ENCODE results near the gene PPRC1. TPM values are rescaled to one million over a fixed set of nuclear protein-coding genes. Genes with fewer than 3 reads are reported as not detected.
A peak's percentile ranks its signal among the peaks of the same experiment; 100 is the strongest.

Gene PPRC1
- total RNA-seq (100 to 1,000 TPM; 105 to 106 TPM), polyA plus RNA-seq (20.7 TPM)

GRCh38 chr10:102132563-102133372, at the start of gene PPRC1:
Gene PPRC1 (plus strand): TSS chr10:102133040. CDS start chr10:102133069, 29 bp downstream.
- peak within 1 kb of the TSS; percentile 75 for H3K27ac ChIP-seq (ENCODE audit: low read depth, low read length)
- no peaks in the 10 kb centered on the region for H3K27me3 ChIP-seq (ENCODE audit: insufficient read depth, low read length, poor library complexity, severe bottlenecking)
- H3K4me3 ChIP-seq (ENCODE audit: low read length): peak within 1 kb of the TSS; percentile 91
- CTCF ChIA-PET: interaction anchor here (0.7 to 2.8 kb wide), 11 partner anchors 9 to 780 kb away, joined by 3 to 14 read pairs (median 4); partner anchors contain the start of gene NOLC1
- Mint-ChIP-seq H3K9me3 (no peaks in the 10 kb centered on the region), H3K27me3 (no peaks in the 10 kb centered on the region), H3K27ac (peak within 1 kb of the TSS; percentile 89 to 99 (median 96)), H3K4me1 (peaks cover 38 to 50% (median 40%) of the 10 kb centered on the region in 3 donors), H3K4me3 (peak within 1 kb of the TSS; percentile 92 to 100 (median 98)), H3K36me3 (peaks cover 0 to 18% (median 0%) of the 10 kb centered on the region in 3 donors)
- peak; percentile 94 to 98 (median 96) for DNase-seq
- H3K36me3 ChIP-seq (ENCODE audit: insufficient read depth, low read length): peaks cover 3% of the 10 kb centered on the region
- POLR2A ChIA-PET: interaction anchor here (0.6 to 1.4 kb wide), 5 partner anchors 14 to 314 kb away, joined by 3 to 4 read pairs (median 3); partner anchors contain the start of gene OGA
- no peaks in the 10 kb centered on the region for H3K9me3 ChIP-seq (ENCODE audit: low read length)
- peaks cover 30% of the 10 kb centered on the region for H3K4me1 ChIP-seq (ENCODE audit: insufficient read depth, low read length)

- peaks cover 0 to 2% of the 10 kb centered on the region in 2 donors for H3K27me3 Mint-ChIP-seq
- DNase-seq: no peak
- H3K27ac ChIP-seq (ENCODE audit: low read depth, low read length): no peak overlapping the region
- H3K9me3 Mint-ChIP-seq: no peaks in the 10 kb centered on the region
- no peaks in the 10 kb centered on the region for H3K27me3 ChIP-seq (ENCODE audit: insufficient read depth, low read length, poor library complexity, severe bottlenecking)
- POLR2A ChIA-PET: interaction anchor here (0.6 to 0.7 kb wide), 2 partner anchors 10 to 1284 kb away, joined by 4 to 6 read pairs; partner anchors contain the start of gene TAF5
- no peaks in the 10 kb centered on the region for H3K4me1 Mint-ChIP-seq
- no peak overlapping the region for H3K4me3 ChIP-seq (ENCODE audit: low read length)
- H3K9me3 ChIP-seq (ENCODE audit: low read length): no peaks in the 10 kb centered on the region
- no peaks in the 10 kb centered on the region for H3K36me3 Mint-ChIP-seq
- H3K36me3 ChIP-seq (ENCODE audit: insufficient read depth, low read length): no peaks in the 10 kb centered on the region
- no peak overlapping the region for H3K27ac Mint-ChIP-seq
- CTCF ChIA-PET: interaction anchor here (0.6 to 3.5 kb wide), 2 partner anchors 11 to 301 kb away, joined by 3 to 18 read pairs; no protein-coding TSS in a partner anchor
- H3K4me1 ChIP-seq (ENCODE audit: insufficient read depth, low read length): no peaks in the 10 kb centered on the region
- no peak overlapping the region for H3K4me3 Mint-ChIP-seq
These were observed 49.3 kb upstream of the PPRC1 start for GRCh38 chr10:102083541-102083940.

- Histone ChIP-seq H3K27ac (ENCODE audit: low read depth, low read length) (no peak overlapping the region), H3K4me3 (ENCODE audit: low read length) (no peak overlapping the region), H3K36me3 (ENCODE audit: insufficient read depth, low read length) (no peaks in the 10 kb centered on the region), H3K9me3 (ENCODE audit: low read length) (no peaks in the 10 kb centered on the region), H3K4me1 (ENCODE audit: insufficient read depth, low read length) (no peaks in the 10 kb centered on the region), H3K27me3 (ENCODE audit: insufficient read depth, low read length, poor library complexity, severe bottlenecking) (no peaks in the 10 kb centered on the region)
- CTCF ChIA-PET: no interaction called here
- H3K27ac Mint-ChIP-seq: no peak overlapping the region
- no peaks in the 10 kb centered on the region for H3K36me3 Mint-ChIP-seq
- no peak overlapping the region for H3K4me3 Mint-ChIP-seq
- DNase-seq: no peak
- no peaks in the 10 kb centered on the region for H3K9me3 Mint-ChIP-seq
- peaks cover 0 to 2% of the 10 kb centered on the region in 2 donors for H3K27me3 Mint-ChIP-seq
- H3K4me1 Mint-ChIP-seq: no peaks in the 10 kb centered on the region
- POLR2A ChIA-PET: interaction anchor here (0.7 kb wide), 1 partner anchor 540 kb away, joined by 4 read pairs; no protein-coding TSS in a partner anchor
These were observed 47.5 kb upstream of the PPRC1 start for GRCh38 chr10:102085336-102085735.

- ChIA-PET POLR2A (no interaction called here), CTCF (no interaction called here)
- Mint-ChIP-seq H3K27me3 (peaks cover 0 to 2% of the 10 kb centered on the region in 2 donors), H3K4me3 (no peak overlapping the region), H3K9me3 (no peaks in the 10 kb centered on the region), H3K36me3 (peaks cover 0 to 3% (median 0%) of the 10 kb centered on the region in 3 donors), H3K27ac (no peak overlapping the region), H3K4me1 (no peaks in the 10 kb centered on the region)
- no peaks in the 10 kb centered on the region for H3K9me3 ChIP-seq (ENCODE audit: low read length)
- H3K4me3 ChIP-seq (ENCODE audit: low read length): no peak overlapping the region
- no peak for DNase-seq
- no peak overlapping the region for H3K27ac ChIP-seq (ENCODE audit: low read depth, low read length)
- H3K36me3 ChIP-seq (ENCODE audit: insufficient read depth, low read length): no peaks in the 10 kb centered on the region
- H3K4me1 ChIP-seq (ENCODE audit: insufficient read depth, low read length): no peaks in the 10 kb centered on the region
- H3K27me3 ChIP-seq (ENCODE audit: insufficient read depth, low read length, poor library complexity, severe bottlenecking): no peaks in the 10 kb centered on the region
These were observed 46.6 kb upstream of the PPRC1 start for GRCh38 chr10:102086196-102086595.

GRCh38 chr10:102090772-102091171, 42.1 kb upstream of the PPRC1 start:
- no peaks in the 10 kb centered on the region for H3K27me3 Mint-ChIP-seq
- no peaks in the 10 kb centered on the region for H3K27me3 ChIP-seq (ENCODE audit: insufficient read depth, low read length, poor library complexity, severe bottlenecking)
- H3K9me3 Mint-ChIP-seq: no peaks in the 10 kb centered on the region
- DNase-seq: no peak
- no peaks in the 10 kb centered on the region for H3K9me3 ChIP-seq (ENCODE audit: low read length)
- H3K27ac Mint-ChIP-seq: peak overlapping the region in 3 of 8 donors; percentile 31 to 63 (median 43)
- no peaks in the 10 kb centered on the region for H3K36me3 ChIP-seq (ENCODE audit: insufficient read depth, low read length)
- H3K27ac ChIP-seq (ENCODE audit: low read depth, low read length): no peak overlapping the region
- no peak overlapping the region for H3K4me3 Mint-ChIP-seq
- CTCF ChIA-PET: no interaction called here
- POLR2A ChIA-PET: no interaction called here
- H3K4me3 ChIP-seq (ENCODE audit: low read length): no peak overlapping the region
- no peaks in the 10 kb centered on the region for H3K4me1 ChIP-seq (ENCODE audit: insufficient read depth, low read length)
- H3K36me3 Mint-ChIP-seq: peaks cover 0 to 7% (median 0%) of the 10 kb centered on the region in 3 donors
- no peaks in the 10 kb centered on the region for H3K4me1 Mint-ChIP-seq

- Mint-ChIP-seq H3K4me3 (no peak overlapping the region), H3K36me3 (peaks cover 0 to 9% (median 4%) of the 10 kb centered on the region in 3 donors), H3K27ac (no peak overlapping the region), H3K27me3 (no peaks in the 10 kb centered on the region), H3K4me1 (no peaks in the 10 kb centered on the region), H3K9me3 (no peaks in the 10 kb centered on the region)
- Histone ChIP-seq H3K36me3 (ENCODE audit: insufficient read depth, low read length) (no peaks in the 10 kb centered on the region), H3K27ac (ENCODE audit: low read depth, low read length) (no peak overlapping the region), H3K4me3 (ENCODE audit: low read length) (no peak overlapping the region), H3K9me3 (ENCODE audit: low read length) (no peaks in the 10 kb centered on the region), H3K27me3 (ENCODE audit: insufficient read depth, low read length, poor library complexity, severe bottlenecking) (no peaks in the 10 kb centered on the region), H3K4me1 (ENCODE audit: insufficient read depth, low read length) (no peaks in the 10 kb centered on the region)
- no peak for DNase-seq
- ChIA-PET POLR2A (no interaction called here), CTCF (no interaction called here)
These were observed 36.4 kb upstream of the PPRC1 start for GRCh38 chr10:102096449-102096848.

- CTCF ChIA-PET: interaction anchor here (1.2 to 1.5 kb wide), 2 partner anchors 12 to 28 kb away, joined by 3 to 6 read pairs; no protein-coding TSS in a partner anchor
- peaks cover 11% of the 10 kb centered on the region for H3K4me1 ChIP-seq (ENCODE audit: insufficient read depth, low read length)
- H3K27ac Mint-ChIP-seq: no peak overlapping the region
- H3K4me3 Mint-ChIP-seq: no peak overlapping the region
- H3K9me3 ChIP-seq (ENCODE audit: low read length): no peaks in the 10 kb centered on the region
- H3K27ac ChIP-seq (ENCODE audit: low read depth, low read length): no peak overlapping the region
- peaks cover 0 to 21% (median 0%) of the 10 kb centered on the region in 3 donors for H3K36me3 Mint-ChIP-seq
- DNase-seq: no peak
- no peaks in the 10 kb centered on the region for H3K27me3 ChIP-seq (ENCODE audit: insufficient read depth, low read length, poor library complexity, severe bottlenecking)
- no peak overlapping the region for H3K4me3 ChIP-seq (ENCODE audit: low read length)
- no peaks in the 10 kb centered on the region for H3K9me3 Mint-ChIP-seq
- POLR2A ChIA-PET: interaction anchor here (0.7 to 1.0 kb wide), 2 partner anchors 11 to 22 kb away, joined by 3 to 4 read pairs; no protein-coding TSS in a partner anchor
- no peaks in the 10 kb centered on the region for H3K27me3 Mint-ChIP-seq
- H3K4me1 Mint-ChIP-seq: peaks cover 12 to 18% (median 14%) of the 10 kb centered on the region in 3 donors
- H3K36me3 ChIP-seq (ENCODE audit: insufficient read depth, low read length): no peaks in the 10 kb centered on the region
These were observed 31.7 kb upstream of the PPRC1 start for GRCh38 chr10:102101152-102101551.

GRCh38 chr10:102102421-102102820, 30.4 kb upstream of the PPRC1 start:
- POLR2A ChIA-PET: no interaction called here
- no peaks in the 10 kb centered on the region for H3K27me3 ChIP-seq (ENCODE audit: insufficient read depth, low read length, poor library complexity, severe bottlenecking)

More at GRCh38 chr10:102102421-102102820, 30.4 kb upstream of the PPRC1 start:
- peak overlapping the region in 1 of 7 donors; percentile 54 for H3K4me3 Mint-ChIP-seq
- H3K27ac Mint-ChIP-seq: peak overlapping the region in 1 of 8 donors; percentile 33
- peaks cover 11% of the 10 kb centered on the region for H3K4me1 ChIP-seq (ENCODE audit: insufficient read depth, low read length)
- no peaks in the 10 kb centered on the region for H3K27me3 Mint-ChIP-seq
- H3K27ac ChIP-seq (ENCODE audit: low read depth, low read length): no peak overlapping the region
- DNase-seq: no peak
- H3K4me1 Mint-ChIP-seq: peaks cover 13 to 20% (median 16%) of the 10 kb centered on the region in 3 donors
- H3K9me3 ChIP-seq (ENCODE audit: low read length): no peaks in the 10 kb centered on the region
- CTCF ChIA-PET: interaction anchor here (1.0 kb wide), 1 partner anchor 29 kb away, joined by 5 read pairs; no protein-coding TSS in a partner anchor
- H3K36me3 ChIP-seq (ENCODE audit: insufficient read depth, low read length): no peaks in the 10 kb centered on the region
- H3K4me3 ChIP-seq (ENCODE audit: low read length): no peak overlapping the region
- H3K9me3 Mint-ChIP-seq: no peaks in the 10 kb centered on the region
- peaks cover 0 to 28% (median 0%) of the 10 kb centered on the region in 3 donors for H3K36me3 Mint-ChIP-seq
